CD4-positive, alpha-beta T cell (primary cell): ENCODE data around the gene IL6R. TPM values are rescaled to one million over a fixed set of nuclear protein-coding genes. Genes with fewer than 3 reads are reported as not detected.
"Not testable (repeated sequence)": the region's sequence is repeated elsewhere in the genome, so short reads cannot be mapped to it uniquely, and the experiment has no call there.

Experiments
- ATAC-seq: fragments of 200-7000 bp; cut with Tn5 transposase; one replicate; pipeline ENCODE4 v1.10.0; 2022; ENCODE audit warnings: mild to moderate bottlenecking; ENCODE audit not compliant: poor library complexity
- CTCF ChIA-PET: fragments of 350-600 bp; sonication (Branson Sonifier 250); formaldehyde crosslinking; loops from one replicate; lab custom pipeline; 2021; ENCODE audit warnings: antibody characterized with exemption, inconsistent platforms; lab: Charles Lee
- POLR2A ChIA-PET: fragments of 350-600 bp; sonication (Branson Sonifier 250); formaldehyde crosslinking; loops from one replicate; lab custom pipeline; 2021; ENCODE audit warnings: antibody characterized with exemption, inconsistent platforms; lab: Charles Lee
- DNase-seq, 14 experiments: peaks; one replicate each; pipeline ENCODE4 v3.0.0-alpha.2; 2013 to 2020; ENCODE audit warnings: mixed read lengths in 2 of 14
- H3K27ac ChIP-seq, 2 donors: one replicate each; pipeline versions ENCODE4 v1.5.1 to v1.7.0; 2013; ENCODE audit warnings: low read length in 2 of 2, low read depth in 1 of 2, mild to moderate bottlenecking in 1 of 2
- H3K27me3 ChIP-seq, 2 experiments: 1 replicate in 1 of 2; 2 replicates in 1 of 2; pipeline versions ENCODE4 v1.6.1 to v1.7.0; 2013; ENCODE audit warnings: low read length in 2 of 2, control low read depth in 1 of 2, mild to moderate bottlenecking in 1 of 2, moderate library complexity in 1 of 2; ENCODE audit not compliant: insufficient read depth in 2 of 2, control insufficient read depth in 1 of 2
- H3K36me3 ChIP-seq: one replicate; pipeline ENCODE4 v1.6.1; 2013; ENCODE audit warnings: low read length, control low read depth; ENCODE audit not compliant: insufficient read depth
- H3K4me1 ChIP-seq: one replicate; pipeline ENCODE4 v1.6.1; 2013; ENCODE audit warnings: low read length, control low read depth; ENCODE audit not compliant: insufficient read depth
- H3K4me3 ChIP-seq: one replicate; pipeline ENCODE4 v1.5.1; 2013; ENCODE audit warnings: mild to moderate bottlenecking, low read length, moderate library complexity
- H3K9me3 ChIP-seq, 2 experiments: 1 replicate in 1 of 2; 2 replicates in 1 of 2; pipeline versions ENCODE4 v1.6.1 to v1.7.0; 2013; ENCODE audit warnings: low read length in 2 of 2, mild to moderate bottlenecking in 2 of 2, control low read depth in 1 of 2, moderate library complexity in 1 of 2; ENCODE audit not compliant: control insufficient read depth in 1 of 2, insufficient read depth in 1 of 2
- H3K27ac Mint-ChIP-seq: one replicate; pipeline ENCODE4 v1.8.0; 2020; ENCODE audit warnings: mixed read lengths
- H3K27me3 Mint-ChIP-seq: one replicate; pipeline ENCODE4 v1.8.0; 2021; ENCODE audit warnings: mixed read lengths
- H3K36me3 Mint-ChIP-seq: one replicate; pipeline ENCODE4 v1.8.0; 2021; ENCODE audit warnings: low read depth, mixed read lengths
- H3K4me1 Mint-ChIP-seq: one replicate; pipeline ENCODE4 v1.8.0; 2021; ENCODE audit warnings: low read depth, mixed read lengths
- H3K4me3 Mint-ChIP-seq: one replicate; pipeline ENCODE4 v1.8.0; 2020; ENCODE audit warnings: mild to moderate bottlenecking, mixed read lengths
- H3K9me3 Mint-ChIP-seq: one replicate; pipeline ENCODE4 v1.8.0; 2020; ENCODE audit warnings: mixed read lengths
- CTCF ChIP-seq: fragments of 200-600 bp; IDR thresholded peaks from one replicate; pipeline ENCODE4 v1.8.0; 2022; ENCODE audit warnings: antibody characterized with exemption, mild to moderate bottlenecking
- intact Hi-C, 2 experiments: fragments of 100-400 bp; cut with DNase I in 1 of 2; cut with micrococcal nuclease in 1 of 2; formaldehyde crosslinking; loops; one replicate each; pipeline versions ENCODE4 v1.15.1 to v1.9.0; 2023 to 2025; cut with DNase I, micrococcal nuclease
- total RNA-seq, 174 experiments: library from RNA in 2 of 174; stranded (reverse) in 2 of 174; gene quantifications; one replicate each; pipeline ENCODE4 v1.2.3 and lab custom pipeline; 2021 to 2026

The IL6R gene
- total RNA-seq, 2 experiments from 2014 or later: 31.7 to 35.0 TPM

- Mint-ChIP-seq H3K4me1 (peaks cover 5% of the 10 kb centered on the region), H3K9me3 (no peaks in the 10 kb centered on the region), H3K4me3 (no peak overlapping the region), H3K27me3 (no peaks in the 10 kb centered on the region), H3K36me3 (no peaks in the 10 kb centered on the region), H3K27ac (no peak overlapping the region)
- TF ChIP-seq CTCF: no peak
- Histone ChIP-seq H3K36me3 (no peaks in the 10 kb centered on the region), H3K27me3 (no peaks in the 10 kb centered on the region), H3K9me3 (peaks cover 0 to 3% of the 10 kb centered on the region in 2 experiments), H3K27ac (no peak overlapping the region), H3K4me1 (no peaks in the 10 kb centered on the region), H3K4me3 (no peak overlapping the region)
- no peak for ATAC-seq
- ChIA-PET POLR2A (interaction anchor here (0.7 to 1.4 kb wide), 3 partner anchors 14 to 42 kb away, joined by 3 read pairs; no protein-coding TSS in a partner anchor), CTCF (interaction anchor here (0.5 to 1.2 kb wide), 4 partner anchors 9 to 621 kb away, joined by 3 to 4 read pairs (median 3); no protein-coding TSS in a partner anchor)
- no peak for DNase-seq
- intact Hi-C loops: no loop called here
Observed at GRCh38 chr1:154361357-154361756, 43.8 kb upstream of the IL6R start.

GRCh38 chr1:154371436-154371835, 33.7 kb upstream of the IL6R start:
- H3K27ac ChIP-seq: no peak overlapping the region
- no peaks in the 10 kb centered on the region for H3K36me3 Mint-ChIP-seq
- ATAC-seq (no peak), DNase-seq (no peak)
- no peaks in the 10 kb centered on the region for H3K9me3 ChIP-seq
- no peaks in the 10 kb centered on the region for H3K9me3 Mint-ChIP-seq
- no peak overlapping the region for H3K4me3 ChIP-seq
- H3K27ac Mint-ChIP-seq: no peak overlapping the region
- POLR2A ChIA-PET: no interaction called here
- no peak for TF ChIP-seq CTCF
- H3K4me3 Mint-ChIP-seq: no peak overlapping the region
- intact Hi-C loops: no loop called here
- no peaks in the 10 kb centered on the region for H3K36me3 ChIP-seq
- CTCF ChIA-PET: no interaction called here
- no peaks in the 10 kb centered on the region for H3K27me3 ChIP-seq
- peaks cover 9% of the 10 kb centered on the region for H3K4me1 Mint-ChIP-seq
- H3K27me3 Mint-ChIP-seq: no peaks in the 10 kb centered on the region
- H3K4me1 ChIP-seq: peaks cover 5% of the 10 kb centered on the region

GRCh38 chr1:154373777-154374357, 31.3 kb upstream of the IL6R start:
- H3K27me3 Mint-ChIP-seq, H3K27me3 ChIP-seq, H3K9me3 ChIP-seq, H3K36me3 Mint-ChIP-seq, POLR2A ChIA-PET, H3K36me3 ChIP-seq, H3K9me3 Mint-ChIP-seq, intact Hi-C loops, H3K4me3 Mint-ChIP-seq, H3K27ac ChIP-seq, H3K4me3 ChIP-seq, H3K4me1 Mint-ChIP-seq, H3K27ac Mint-ChIP-seq, DNase-seq, ATAC-seq, CTCF ChIA-PET, H3K4me1 ChIP-seq: not testable (repeated sequence)

GRCh38 chr1:154379301-154379700, 25.8 kb upstream of the IL6R start:
- no peaks in the 10 kb centered on the region for H3K9me3 Mint-ChIP-seq
- intact Hi-C loops: no loop called here
- DNase-seq (no peak), ATAC-seq (no peak)
- H3K36me3 ChIP-seq: no peaks in the 10 kb centered on the region
- no peak overlapping the region for H3K27ac ChIP-seq
- H3K27me3 Mint-ChIP-seq: no peaks in the 10 kb centered on the region
- POLR2A ChIA-PET: no interaction called here
- no peak overlapping the region for H3K4me3 Mint-ChIP-seq
- no peaks in the 10 kb centered on the region for H3K36me3 Mint-ChIP-seq
- no peak overlapping the region for H3K27ac Mint-ChIP-seq
- CTCF ChIA-PET: no interaction called here
- H3K4me3 ChIP-seq: no peak overlapping the region
- peaks cover 2% of the 10 kb centered on the region for H3K4me1 ChIP-seq
- H3K4me1 Mint-ChIP-seq: peaks cover 7% of the 10 kb centered on the region
- H3K27me3 ChIP-seq: no peaks in the 10 kb centered on the region
- no peaks in the 10 kb centered on the region for H3K9me3 ChIP-seq
- no peak for TF ChIP-seq CTCF
